Measurements from ENCODE around the gene MTRR. TPM values are rescaled to one million over a fixed set of nuclear protein-coding genes. Genes with fewer than 3 reads are reported as not detected.
A peak's percentile ranks its signal among the peaks of the same experiment; 100 is the strongest.

The MTRR gene
- total and polyA plus RNA-seq, 5 donors from 2014 or later, result 39.1 to 101 (median 55.8) TPM

- peak within 1 kb of the TSS in 1 of 3 donors; percentile 31 for H3K27ac Mint-ChIP-seq
- peaks cover 24% of the 10 kb centered on the region for H3K4me1 ChIP-seq (ENCODE audit: control insufficient read depth, insufficient read depth, low read length, poor library complexity, severe bottlenecking)
- no peak within 1 kb of the TSS for H3K27ac ChIP-seq (ENCODE audit: insufficient read depth, low read length, poor library complexity, severe bottlenecking)
- peaks cover 7 to 23% (median 12%) of the 10 kb centered on the region in 4 donors for H3K4me1 Mint-ChIP-seq
- H3K4me3 ChIP-seq (ENCODE audit: low read depth, low read length), result no peak within 1 kb of the TSS
- ATAC-seq (ENCODE audit: low read depth in 2 of 2) (peak; percentile 27 to 35), DNase-seq (peak in 1 of 3 donors; percentile 42)
- H3K27me3 ChIP-seq (ENCODE audit: control insufficient read depth, insufficient read depth, low read length), result peaks cover 26% of the 10 kb centered on the region
- peaks cover 64% of the 10 kb centered on the region for H3K27me3 Mint-ChIP-seq
- peaks cover 0 to 3% (median 0%) of the 10 kb centered on the region in 7 donors for H3K9me3 Mint-ChIP-seq
- H3K4me3 Mint-ChIP-seq, result peak within 1 kb of the TSS; percentile 80 to 93 (median 89)
- no peaks in the 10 kb centered on the region for H3K36me3 ChIP-seq (ENCODE audit: control insufficient read depth, insufficient read depth, low read length)
- H3K9me3 ChIP-seq (ENCODE audit: control insufficient read depth in 2 of 2, low read length in 2 of 2), result no peaks in the 10 kb centered on the region
- H3K36me3 Mint-ChIP-seq, result no peaks in the 10 kb centered on the region
These were observed 18.3 kb upstream of the MTRR start, which contains the start of gene CFAP90 for GRCh38 chr5:7850395-7851239. Gene CFAP90, minus strand, starts transcription at chr5:7851133. Its CDS starts 112 bp downstream, at chr5:7851021.

GRCh38 chr5:7851240-7851592 lies 17.7 kb upstream of the MTRR start:
- Histone ChIP-seq H3K27ac (ENCODE audit: insufficient read depth, low read length, poor library complexity, severe bottlenecking) (no peak overlapping the region), H3K36me3 (ENCODE audit: control insufficient read depth, insufficient read depth, low read length) (no peaks in the 10 kb centered on the region), H3K4me1 (ENCODE audit: control insufficient read depth, insufficient read depth, low read length, poor library complexity, severe bottlenecking) (peaks cover 24% of the 10 kb centered on the region), H3K27me3 (ENCODE audit: control insufficient read depth, insufficient read depth, low read length) (peaks cover 26% of the 10 kb centered on the region), H3K4me3 (ENCODE audit: low read depth, low read length) (no peak overlapping the region), H3K9me3 (ENCODE audit: control insufficient read depth in 2 of 2, low read length in 2 of 2) (no peaks in the 10 kb centered on the region)
- peak in 1 of 2 donors; percentile 6 for ATAC-seq (ENCODE audit: low read depth in 2 of 2)
- peaks cover 60% of the 10 kb centered on the region for H3K27me3 Mint-ChIP-seq
- H3K4me3 Mint-ChIP-seq, result peak overlapping the region; percentile 73 to 93 (median 84)
- H3K27ac Mint-ChIP-seq, result no peak overlapping the region
- DNase-seq, result no peak
- H3K4me1 Mint-ChIP-seq, result peaks cover 7 to 23% (median 12%) of the 10 kb centered on the region in 4 donors
- peaks cover 0 to 3% (median 0%) of the 10 kb centered on the region in 7 donors for H3K9me3 Mint-ChIP-seq
- no peaks in the 10 kb centered on the region for H3K36me3 Mint-ChIP-seq

GRCh38 chr5:7851617-7852289 lies 17.2 kb upstream of the MTRR start:
- Histone ChIP-seq H3K27me3 (ENCODE audit: control insufficient read depth, insufficient read depth, low read length) (peaks cover 26% of the 10 kb centered on the region), H3K4me1 (ENCODE audit: control insufficient read depth, insufficient read depth, low read length, poor library complexity, severe bottlenecking) (peaks cover 24% of the 10 kb centered on the region), H3K27ac (ENCODE audit: insufficient read depth, low read length, poor library complexity, severe bottlenecking) (no peak overlapping the region), H3K4me3 (ENCODE audit: low read depth, low read length) (no peak overlapping the region), H3K9me3 (ENCODE audit: control insufficient read depth in 2 of 2, low read length in 2 of 2) (no peaks in the 10 kb centered on the region), H3K36me3 (ENCODE audit: control insufficient read depth, insufficient read depth, low read length) (no peaks in the 10 kb centered on the region)
- H3K4me3 Mint-ChIP-seq, result peak overlapping the region; percentile 78 to 93 (median 89)
- no peak overlapping the region for H3K27ac Mint-ChIP-seq
- H3K36me3 Mint-ChIP-seq, result no peaks in the 10 kb centered on the region
- peaks cover 0 to 3% (median 0%) of the 10 kb centered on the region in 7 donors for H3K9me3 Mint-ChIP-seq
- H3K4me1 Mint-ChIP-seq, result peaks cover 7 to 23% (median 12%) of the 10 kb centered on the region in 4 donors
- no peak for ATAC-seq (ENCODE audit: low read depth in 2 of 2)
- H3K27me3 Mint-ChIP-seq, result peaks cover 55% of the 10 kb centered on the region
- peak in 1 of 3 donors; percentile 59 for DNase-seq

GRCh38 chr5:7852542-7852941 lies 16.4 kb upstream of the MTRR start:
- Mint-ChIP-seq H3K27ac (no peak overlapping the region), H3K9me3 (peaks cover 0 to 3% (median 0%) of the 10 kb centered on the region in 7 donors), H3K27me3 (peaks cover 50% of the 10 kb centered on the region), H3K36me3 (no peaks in the 10 kb centered on the region), H3K4me1 (peaks cover 7 to 24% (median 16%) of the 10 kb centered on the region in 4 donors), H3K4me3 (peak overlapping the region in 1 of 4 donors; percentile 93)
- Histone ChIP-seq H3K4me3 (ENCODE audit: low read depth, low read length) (no peak overlapping the region), H3K36me3 (ENCODE audit: control insufficient read depth, insufficient read depth, low read length) (no peaks in the 10 kb centered on the region), H3K27me3 (ENCODE audit: control insufficient read depth, insufficient read depth, low read length) (peaks cover 20% of the 10 kb centered on the region), H3K4me1 (ENCODE audit: control insufficient read depth, insufficient read depth, low read length, poor library complexity, severe bottlenecking) (peaks cover 25% of the 10 kb centered on the region), H3K27ac (ENCODE audit: insufficient read depth, low read length, poor library complexity, severe bottlenecking) (no peak overlapping the region), H3K9me3 (ENCODE audit: control insufficient read depth in 2 of 2, low read length in 2 of 2) (no peaks in the 10 kb centered on the region)
- DNase-seq, result no peak
- ATAC-seq (ENCODE audit: low read depth in 2 of 2), result no peak

- Histone ChIP-seq H3K9me3 (ENCODE audit: control insufficient read depth in 2 of 2, low read length in 2 of 2) (no peaks in the 10 kb centered on the region), H3K4me1 (ENCODE audit: control insufficient read depth, insufficient read depth, low read length, poor library complexity, severe bottlenecking) (peaks cover 29% of the 10 kb centered on the region), H3K4me3 (ENCODE audit: low read depth, low read length) (no peak overlapping the region), H3K36me3 (ENCODE audit: control insufficient read depth, insufficient read depth, low read length) (no peaks in the 10 kb centered on the region), H3K27ac (ENCODE audit: insufficient read depth, low read length, poor library complexity, severe bottlenecking) (no peak overlapping the region), H3K27me3 (ENCODE audit: control insufficient read depth, insufficient read depth, low read length) (peaks cover 16% of the 10 kb centered on the region)
- Mint-ChIP-seq H3K27me3 (peaks cover 45% of the 10 kb centered on the region), H3K4me1 (peaks cover 12 to 29% (median 20%) of the 10 kb centered on the region in 4 donors), H3K4me3 (peak overlapping the region in 1 of 4 donors; percentile 93), H3K36me3 (no peaks in the 10 kb centered on the region), H3K9me3 (peaks cover 0 to 3% (median 0%) of the 10 kb centered on the region in 7 donors), H3K27ac (peak overlapping the region in 1 of 3 donors; percentile 5)
- no peak for DNase-seq
- ATAC-seq (ENCODE audit: low read depth in 2 of 2), result no peak
These were observed 16.0 kb upstream of the MTRR start for GRCh38 chr5:7852988-7853387.

GRCh38 chr5:7855611-7856010 lies 13.3 kb upstream of the MTRR start:
- no peaks in the 10 kb centered on the region for H3K27me3 ChIP-seq (ENCODE audit: control insufficient read depth, insufficient read depth, low read length)
- H3K27ac ChIP-seq (ENCODE audit: insufficient read depth, low read length, poor library complexity, severe bottlenecking), result no peak overlapping the region
- H3K4me1 ChIP-seq (ENCODE audit: control insufficient read depth, insufficient read depth, low read length, poor library complexity, severe bottlenecking), result peaks cover 29% of the 10 kb centered on the region
- Mint-ChIP-seq H3K36me3 (peaks cover 7% of the 10 kb centered on the region), H3K27me3 (peaks cover 24% of the 10 kb centered on the region), H3K4me3 (peak overlapping the region in 1 of 4 donors; percentile 12), H3K27ac (no peak overlapping the region), H3K9me3 (peaks cover 0 to 1% (median 0%) of the 10 kb centered on the region in 7 donors), H3K4me1 (peaks cover 22 to 36% (median 28%) of the 10 kb centered on the region in 4 donors)
- H3K9me3 ChIP-seq (ENCODE audit: control insufficient read depth in 2 of 2, low read length in 2 of 2), result no peaks in the 10 kb centered on the region
- ATAC-seq (ENCODE audit: low read depth in 2 of 2), result no peak
- H3K4me3 ChIP-seq (ENCODE audit: low read depth, low read length), result no peak overlapping the region
- H3K36me3 ChIP-seq (ENCODE audit: control insufficient read depth, insufficient read depth, low read length), result peaks cover 12% of the 10 kb centered on the region
- no peak for DNase-seq

GRCh38 chr5:7856855-7857254 lies 12.1 kb upstream of the MTRR start:
- H3K9me3 ChIP-seq (ENCODE audit: control insufficient read depth in 2 of 2, low read length in 2 of 2), result no peaks in the 10 kb centered on the region
- H3K4me1 Mint-ChIP-seq, result peaks cover 19 to 29% (median 23%) of the 10 kb centered on the region in 4 donors
- peaks cover 0 to 1% (median 0%) of the 10 kb centered on the region in 7 donors for H3K9me3 Mint-ChIP-seq
- H3K27ac ChIP-seq (ENCODE audit: insufficient read depth, low read length, poor library complexity, severe bottlenecking), result no peak overlapping the region
- H3K27ac Mint-ChIP-seq, result no peak overlapping the region
- peak in 1 of 2 donors; percentile 40 for ATAC-seq (ENCODE audit: low read depth in 2 of 2)
- DNase-seq, result peak in 1 of 3 donors; percentile 75
- H3K4me1 ChIP-seq (ENCODE audit: control insufficient read depth, insufficient read depth, low read length, poor library complexity, severe bottlenecking), result peaks cover 21% of the 10 kb centered on the region
- peaks cover 12% of the 10 kb centered on the region for H3K36me3 Mint-ChIP-seq
- no peaks in the 10 kb centered on the region for H3K27me3 ChIP-seq (ENCODE audit: control insufficient read depth, insufficient read depth, low read length)
- peaks cover 16% of the 10 kb centered on the region for H3K27me3 Mint-ChIP-seq
- H3K4me3 ChIP-seq (ENCODE audit: low read depth, low read length), result no peak overlapping the region
- peaks cover 24% of the 10 kb centered on the region for H3K36me3 ChIP-seq (ENCODE audit: control insufficient read depth, insufficient read depth, low read length)
- no peak overlapping the region for H3K4me3 Mint-ChIP-seq

Data from CD4-positive, CD25-positive, alpha-beta regulatory T cell (primary cell).